Epithelial cell of proximal tubule (primary cell): ENCODE results near the gene SHISAL2A. TPM values are rescaled to one million over a fixed set of nuclear protein-coding genes. Genes with fewer than 3 reads are reported as not detected.

Source experiments
- DNase-seq: peaks from one replicate; pipeline ENCODE4 v3.0.0-alpha.2; 2011; ENCODE audit warnings: low read depth
- H3K4me3 ChIP-seq: 2 replicates; pipeline ENCODE4 v1.5.1; 2011; ENCODE audit warnings: low read depth, mild to moderate bottlenecking, low read length
- total RNA-seq: library from RNA; depleted of rRNA; stranded (reverse); fragments of >200 nt; gene quantifications from 2 replicates; pipeline ENCODE4 v1.2.3, GENCODE V29; 2015
- TF ChIP-seq, protein P1 (sequence below): conservative IDR thresholded peaks from 2 replicates; pipeline ENCODE4 v1.5.1; 2012; ENCODE audit warnings: low read depth, mild to moderate bottlenecking, low read length

The SHISAL2A gene
- total RNA-seq, 1 donor from 2014 or later = 0.17 TPM

DNA sequence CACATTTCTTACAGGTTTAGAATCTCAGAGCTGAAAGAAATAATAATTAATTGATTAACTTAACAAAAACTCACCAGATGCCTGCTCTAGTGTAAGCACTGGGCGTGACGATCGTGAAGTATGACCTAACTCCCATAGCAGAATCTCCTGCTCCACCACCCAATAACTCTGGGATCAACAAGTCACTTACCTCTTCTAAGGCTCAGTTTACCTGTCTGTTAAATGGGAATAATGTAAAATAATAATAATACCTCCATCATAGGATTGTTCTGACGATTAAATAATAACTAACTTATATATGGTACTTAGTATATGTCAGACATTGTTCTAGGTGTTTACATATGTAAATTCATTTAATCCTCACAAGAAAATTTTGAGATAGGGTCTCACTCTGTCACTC lies 40.5 kb downstream of the SHISAL2A start:
- no peak overlapping the region for H3K4me3 ChIP-seq
- TF ChIP-seq, protein P1, sequence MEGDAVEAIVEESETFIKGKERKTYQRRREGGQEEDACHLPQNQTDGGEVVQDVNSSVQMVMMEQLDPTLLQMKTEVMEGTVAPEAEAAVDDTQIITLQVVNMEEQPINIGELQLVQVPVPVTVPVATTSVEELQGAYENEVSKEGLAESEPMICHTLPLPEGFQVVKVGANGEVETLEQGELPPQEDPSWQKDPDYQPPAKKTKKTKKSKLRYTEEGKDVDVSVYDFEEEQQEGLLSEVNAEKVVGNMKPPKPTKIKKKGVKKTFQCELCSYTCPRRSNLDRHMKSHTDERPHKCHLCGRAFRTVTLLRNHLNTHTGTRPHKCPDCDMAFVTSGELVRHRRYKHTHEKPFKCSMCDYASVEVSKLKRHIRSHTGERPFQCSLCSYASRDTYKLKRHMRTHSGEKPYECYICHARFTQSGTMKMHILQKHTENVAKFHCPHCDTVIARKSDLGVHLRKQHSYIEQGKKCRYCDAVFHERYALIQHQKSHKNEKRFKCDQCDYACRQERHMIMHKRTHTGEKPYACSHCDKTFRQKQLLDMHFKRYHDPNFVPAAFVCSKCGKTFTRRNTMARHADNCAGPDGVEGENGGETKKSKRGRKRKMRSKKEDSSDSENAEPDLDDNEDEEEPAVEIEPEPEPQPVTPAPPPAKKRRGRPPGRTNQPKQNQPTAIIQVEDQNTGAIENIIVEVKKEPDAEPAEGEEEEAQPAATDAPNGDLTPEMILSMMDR = no peak
- no peak for DNase-seq

DNA sequence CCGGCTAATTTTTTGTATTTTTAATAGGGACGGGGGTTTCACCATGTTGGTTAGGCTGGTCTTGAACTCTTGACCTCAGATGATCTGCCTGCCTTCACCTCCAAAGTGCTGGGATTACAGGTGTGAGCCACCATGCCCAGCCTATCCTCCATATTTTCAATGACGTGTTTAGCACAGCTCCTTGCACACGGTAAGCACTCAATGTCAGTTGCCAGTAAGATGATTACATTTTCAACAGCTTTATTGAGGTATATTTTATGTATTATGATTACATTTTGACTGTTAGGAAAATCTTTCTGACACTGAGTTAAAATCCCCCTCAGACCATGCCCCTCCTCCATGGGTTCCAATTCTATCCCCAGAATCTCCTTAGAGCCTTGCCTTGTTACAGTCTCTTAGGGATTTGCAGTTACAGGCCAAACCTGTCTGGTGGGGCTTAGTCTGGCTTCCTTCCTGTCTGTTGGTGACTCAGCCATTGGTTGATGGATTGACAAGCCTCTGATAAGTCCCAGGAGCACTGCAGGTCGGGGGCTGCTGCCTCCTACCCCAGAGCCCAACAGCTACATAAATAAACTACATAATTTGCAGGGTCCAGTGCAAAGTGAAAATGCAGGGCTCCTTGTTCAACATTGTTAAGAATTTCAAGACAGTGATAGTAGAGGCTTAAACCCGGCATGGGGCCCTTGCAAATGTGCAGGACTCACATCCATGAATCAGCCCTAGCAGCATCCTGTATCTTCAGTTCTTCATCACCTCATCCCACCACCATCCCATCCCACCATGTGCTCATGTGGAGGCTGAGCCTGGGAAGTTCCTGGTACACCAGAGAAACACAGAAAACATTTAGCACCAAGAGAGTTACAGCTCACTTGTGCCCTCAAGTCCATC lies 41.8 kb downstream of the SHISAL2A start:
- no peak for DNase-seq
- TF ChIP-seq, protein P1 = no peak
- H3K4me3 ChIP-seq = no peak overlapping the region

DNA sequence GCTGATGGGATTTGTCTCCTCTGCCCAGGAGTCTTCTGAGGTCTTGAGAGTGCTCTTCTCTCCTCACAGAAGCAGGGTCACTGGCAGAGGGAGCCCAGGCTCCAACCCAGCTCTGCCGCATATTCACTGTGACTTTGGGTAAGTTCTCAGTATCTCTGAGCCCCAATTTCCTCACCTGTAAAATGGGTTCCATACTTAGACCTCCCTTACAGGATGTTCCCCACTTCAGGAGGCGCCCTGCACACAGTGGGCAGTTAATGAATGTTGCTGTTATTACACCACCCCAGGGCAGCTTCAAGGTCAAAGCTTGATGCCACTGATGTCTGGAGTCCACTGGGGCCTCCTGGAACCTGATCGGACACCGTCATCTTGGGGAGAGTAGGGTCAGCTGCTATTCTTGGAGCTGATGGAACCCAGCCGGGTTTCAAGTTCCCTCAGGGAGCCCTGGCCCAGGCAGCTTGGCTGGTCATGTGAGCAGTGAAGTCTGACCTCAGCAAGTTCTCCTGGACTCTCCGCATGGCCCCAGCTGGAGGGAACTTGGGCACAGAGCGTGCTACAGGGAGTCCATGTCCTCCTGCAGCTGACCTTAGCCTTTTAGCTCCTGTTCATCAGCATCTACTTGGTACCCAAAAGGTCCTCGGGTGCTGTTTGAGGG lies 43.4 kb downstream of the SHISAL2A start:
- DNase-seq = no peak
- H3K4me3 ChIP-seq = no peak overlapping the region
- TF ChIP-seq, protein P1 = no peak

DNA sequence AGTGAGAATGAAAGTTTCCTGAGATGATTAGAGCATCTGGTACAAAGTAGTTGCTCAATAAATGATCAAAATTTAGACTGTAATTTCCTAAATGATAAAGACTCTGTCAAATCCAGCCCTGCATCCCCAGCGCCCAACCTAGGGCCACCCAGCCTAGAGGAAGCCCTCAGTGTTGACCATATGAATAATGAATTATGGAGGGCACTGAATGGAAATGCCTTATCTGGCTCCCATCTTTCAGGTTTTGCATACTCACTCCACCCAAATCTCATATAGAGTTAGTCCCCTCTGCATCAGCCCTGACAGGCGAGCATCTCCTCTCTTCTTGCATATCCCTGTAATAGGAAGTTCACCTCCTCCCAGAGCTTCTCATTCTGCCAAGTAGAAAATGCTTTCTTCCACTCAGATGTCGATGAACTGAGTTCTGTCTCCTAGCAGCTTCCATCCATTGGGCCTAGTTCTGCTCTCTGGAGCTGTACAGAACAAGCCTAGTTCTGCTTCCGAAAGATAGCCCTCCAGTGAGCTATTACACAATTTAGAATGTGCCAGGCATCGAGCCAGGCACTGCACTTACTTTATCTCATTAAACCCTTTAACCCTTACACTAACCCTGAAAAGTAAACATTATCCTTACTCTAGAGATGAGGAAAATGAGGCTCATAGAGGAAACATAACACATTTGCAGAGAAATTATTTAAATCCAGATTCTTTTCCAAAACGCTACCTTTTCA lies 44.3 kb downstream of the SHISAL2A start:
- DNase-seq = no peak
- no peak overlapping the region for H3K4me3 ChIP-seq
- TF ChIP-seq, protein P1 = no peak

DNA sequence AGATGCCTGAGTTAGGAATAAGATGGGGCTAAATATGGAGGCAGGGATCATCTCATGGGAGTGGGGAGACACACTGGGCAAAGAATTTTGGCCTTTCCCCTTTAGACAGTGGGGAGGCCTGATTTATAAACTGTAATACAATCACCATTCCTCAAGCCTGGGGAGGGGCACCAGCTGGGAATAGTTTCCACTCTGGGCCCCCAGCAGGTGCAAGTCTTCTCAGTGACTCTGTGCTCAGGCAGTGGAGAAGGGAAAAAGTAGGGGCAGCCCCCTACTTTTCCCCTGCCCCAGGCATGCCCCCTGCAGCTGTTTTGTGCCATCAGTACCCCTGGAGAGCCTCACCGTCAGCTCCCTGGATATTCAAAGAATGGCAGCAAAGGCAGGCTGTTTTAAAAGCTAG lies 46.1 kb downstream of the SHISAL2A start:
- TF ChIP-seq, protein P1 = no peak
- DNase-seq = no peak
- H3K4me3 ChIP-seq = no peak overlapping the region

DNA sequence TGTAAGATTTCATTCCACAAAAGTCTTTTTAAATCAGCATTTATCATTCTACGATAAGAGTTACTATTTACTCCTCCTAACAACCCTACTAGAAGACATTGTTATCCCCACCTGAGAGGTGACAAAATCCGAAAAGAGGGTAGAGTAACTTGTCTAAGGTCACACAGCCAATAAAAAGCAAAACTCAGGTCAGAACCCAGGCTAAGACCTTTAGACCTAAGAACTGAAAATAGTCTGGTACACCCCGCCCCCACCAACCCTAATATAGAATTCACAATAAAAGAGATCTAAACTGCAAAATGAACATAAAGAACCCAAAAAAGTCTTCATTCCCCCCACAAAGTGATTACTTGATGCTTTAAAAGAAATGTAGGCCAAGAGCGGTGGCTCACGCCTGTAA lies 46.5 kb downstream of the SHISAL2A start:
- DNase-seq = no peak
- no peak overlapping the region for H3K4me3 ChIP-seq
- TF ChIP-seq, protein P1 = no peak
